ENCODE results near the gene TMEM232. TPM values are rescaled to one million over a fixed set of nuclear protein-coding genes. Genes with fewer than 3 reads are reported as not detected.
"Not testable (repeated sequence)": the region's sequence is repeated elsewhere in the genome, so short reads cannot be mapped to it uniquely, and the experiment has no call there.

The TMEM232 gene
- total and polyA plus RNA-seq, 8 donors: 0.68 to 3.5 (median 2.2) TPM

DNA sequence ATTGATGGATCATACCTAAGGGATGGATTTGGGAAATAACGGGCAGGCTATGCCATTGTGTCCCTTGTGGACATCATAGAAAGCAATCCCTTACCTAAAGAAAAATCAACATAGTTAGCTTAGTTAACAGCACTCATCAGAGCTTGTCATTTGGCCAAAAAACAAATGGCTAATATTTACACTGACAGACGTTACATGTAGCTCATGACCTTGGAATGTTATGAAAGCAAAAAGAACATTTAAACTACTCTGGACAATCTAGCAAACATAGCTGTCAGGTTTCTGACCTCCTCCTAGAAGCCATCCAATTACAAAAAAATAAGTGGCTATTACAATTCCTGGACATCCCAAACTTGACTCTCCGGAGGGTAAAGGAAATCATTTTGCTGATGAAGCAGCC lies 23.8 kb downstream of the TMEM232 start:
- H3K4me3 ChIP-seq: no peak overlapping the region
- H3K27me3 ChIP-seq: no peaks in the 10 kb centered on the region
- H3K9me3 ChIP-seq: no peaks in the 10 kb centered on the region
- no peak overlapping the region for H3K27ac ChIP-seq
- WGBS, 2 donors: 50 to 54% methylated on average over 3 of the region's 3 CpGs
- H3K4me1 ChIP-seq: peaks cover 0 to 11% (median 9%) of the 10 kb centered on the region in 3 donors
- H3K36me3 ChIP-seq: no peaks in the 10 kb centered on the region
- DNase-seq (no peak), FAIRE-seq (no peak), ATAC-seq (peak in 1 of 4 donors; percentile 14)
- TF ChIP-seq, protein P1, sequence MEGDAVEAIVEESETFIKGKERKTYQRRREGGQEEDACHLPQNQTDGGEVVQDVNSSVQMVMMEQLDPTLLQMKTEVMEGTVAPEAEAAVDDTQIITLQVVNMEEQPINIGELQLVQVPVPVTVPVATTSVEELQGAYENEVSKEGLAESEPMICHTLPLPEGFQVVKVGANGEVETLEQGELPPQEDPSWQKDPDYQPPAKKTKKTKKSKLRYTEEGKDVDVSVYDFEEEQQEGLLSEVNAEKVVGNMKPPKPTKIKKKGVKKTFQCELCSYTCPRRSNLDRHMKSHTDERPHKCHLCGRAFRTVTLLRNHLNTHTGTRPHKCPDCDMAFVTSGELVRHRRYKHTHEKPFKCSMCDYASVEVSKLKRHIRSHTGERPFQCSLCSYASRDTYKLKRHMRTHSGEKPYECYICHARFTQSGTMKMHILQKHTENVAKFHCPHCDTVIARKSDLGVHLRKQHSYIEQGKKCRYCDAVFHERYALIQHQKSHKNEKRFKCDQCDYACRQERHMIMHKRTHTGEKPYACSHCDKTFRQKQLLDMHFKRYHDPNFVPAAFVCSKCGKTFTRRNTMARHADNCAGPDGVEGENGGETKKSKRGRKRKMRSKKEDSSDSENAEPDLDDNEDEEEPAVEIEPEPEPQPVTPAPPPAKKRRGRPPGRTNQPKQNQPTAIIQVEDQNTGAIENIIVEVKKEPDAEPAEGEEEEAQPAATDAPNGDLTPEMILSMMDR (IDR thresholded peaks at IDR 0.05): no peak
- intact Hi-C loops (cut with DNase I): no loop called here

DNA sequence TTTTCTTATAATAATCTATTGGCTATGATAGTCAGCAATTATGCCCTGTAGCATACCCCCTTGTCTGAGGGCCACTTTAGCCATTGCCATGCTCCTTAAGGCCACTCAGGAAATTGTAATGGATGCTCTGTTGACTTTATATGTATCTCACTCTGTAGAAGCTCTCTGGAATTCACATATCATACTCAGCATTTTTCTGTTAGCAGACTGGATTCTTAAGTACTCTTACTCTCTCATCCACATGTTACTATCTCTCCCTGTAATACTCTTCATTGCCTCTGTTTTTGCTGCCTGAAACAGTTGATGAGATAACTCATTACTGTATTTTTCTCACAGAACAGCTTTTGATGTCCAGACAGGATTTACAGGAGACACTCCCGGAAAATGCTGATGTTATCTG lies 24.2 kb downstream of the TMEM232 start:
- no peak for FAIRE-seq
- TF ChIP-seq, protein P1 (IDR thresholded peaks at IDR 0.05): no peak

DNA sequence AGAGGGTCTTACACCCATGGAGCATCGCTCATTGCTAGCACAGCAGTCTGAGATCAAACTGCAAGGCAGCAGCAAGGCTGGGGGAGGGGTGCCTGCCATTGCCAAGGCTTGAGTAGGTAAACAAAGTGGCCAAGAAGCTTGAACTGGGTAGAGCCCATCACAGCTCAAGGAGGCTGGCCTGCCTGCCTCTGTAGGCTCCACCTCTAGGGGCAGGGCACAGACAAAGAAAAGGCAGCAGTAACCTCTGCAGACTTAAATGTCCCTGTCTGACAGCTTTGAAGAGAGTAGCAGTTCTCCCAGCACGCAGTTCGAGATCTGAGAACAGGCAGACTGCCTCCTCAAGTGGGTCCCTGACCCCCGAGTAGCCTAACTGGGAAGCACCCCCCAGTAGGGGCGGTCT lies 33.8 kb downstream of the TMEM232 start:
- 73 to 81% methylated on average over 5 of the region's 5 CpGs for WGBS, 2 donors
- H3K27ac ChIP-seq; FAIRE-seq; ATAC-seq; H3K36me3 ChIP-seq; DNase-seq; intact Hi-C loops (cut with DNase I); H3K4me1 ChIP-seq; H3K9me3 ChIP-seq; H3K27me3 ChIP-seq; H3K4me3 ChIP-seq: not testable (repeated sequence)

More for the DNA sequence above, 24.2 kb downstream of the TMEM232 start:
- no peak overlapping the region for H3K4me3 ChIP-seq
- WGBS, 2 donors: 66 to 73% methylated on average over 1 of the region's 1 CpG
- peaks cover 0 to 11% (median 9%) of the 10 kb centered on the region in 3 donors for H3K4me1 ChIP-seq
- no peak overlapping the region for H3K27ac ChIP-seq
- H3K27me3 ChIP-seq: no peaks in the 10 kb centered on the region
- no peaks in the 10 kb centered on the region for H3K9me3 ChIP-seq
- no peaks in the 10 kb centered on the region for H3K36me3 ChIP-seq
- ATAC-seq (no peak), DNase-seq (no peak)
- intact Hi-C loops (cut with DNase I): no loop called here

DNA sequence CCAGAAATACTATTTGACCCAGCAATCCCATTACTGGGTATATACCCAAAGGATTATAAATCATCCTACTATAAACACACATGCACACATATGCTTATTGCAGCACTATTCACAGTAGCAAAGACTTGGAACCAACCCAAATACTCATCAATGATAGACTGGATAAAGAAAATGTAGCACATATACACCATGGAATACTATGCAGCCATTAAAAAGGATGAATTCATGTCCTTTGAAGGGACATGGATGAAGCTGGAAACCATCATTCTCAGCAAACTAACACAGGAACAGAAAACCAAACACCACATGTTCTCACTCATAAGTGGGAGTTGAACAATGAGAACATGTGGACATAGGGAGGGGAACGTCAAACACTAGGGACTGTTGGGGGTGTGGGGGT lies 35.9 kb downstream of the TMEM232 start:
- DNase-seq; H3K27ac ChIP-seq; H3K9me3 ChIP-seq; H3K36me3 ChIP-seq; H3K4me3 ChIP-seq; ATAC-seq; H3K27me3 ChIP-seq; FAIRE-seq; intact Hi-C loops (cut with DNase I); H3K4me1 ChIP-seq: not testable (repeated sequence)
- WGBS, 2 donors: 95 to 96% methylated on average over 1 of the region's 1 CpG

DNA sequence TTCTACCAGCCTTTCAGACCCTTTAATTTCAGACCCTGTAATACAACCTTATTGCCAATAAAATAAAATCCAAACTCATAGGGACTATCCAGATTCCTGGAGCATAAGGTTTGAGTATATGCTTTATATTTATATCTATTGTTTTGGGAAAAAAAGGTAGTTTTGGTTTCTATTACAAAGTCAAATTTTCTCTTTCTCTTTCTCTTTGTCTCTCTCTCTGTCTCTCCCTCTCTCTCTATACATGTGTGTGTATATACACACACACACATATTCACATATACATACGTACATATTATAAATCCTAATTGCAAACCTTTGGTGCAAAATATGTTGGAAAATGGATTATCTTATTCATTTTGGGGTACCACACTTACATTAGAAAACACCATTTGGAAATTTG lies 39.0 kb downstream of the TMEM232 start:
- ATAC-seq: no peak
- Histone ChIP-seq H3K4me1 (no peaks in the 10 kb centered on the region), H3K27me3 (no peaks in the 10 kb centered on the region), H3K4me3 (no peak overlapping the region), H3K36me3 (no peaks in the 10 kb centered on the region), H3K9me3 (no peaks in the 10 kb centered on the region), H3K27ac (no peak overlapping the region)
- TF ChIP-seq, protein P1 (IDR thresholded peaks at IDR 0.05): no peak
- FAIRE-seq: no peak
- WGBS, 2 donors: 77 to 93% methylated on average over 1 of the region's 1 CpG
- intact Hi-C loops (cut with DNase I): no loop called here
- no peak for DNase-seq

DNA sequence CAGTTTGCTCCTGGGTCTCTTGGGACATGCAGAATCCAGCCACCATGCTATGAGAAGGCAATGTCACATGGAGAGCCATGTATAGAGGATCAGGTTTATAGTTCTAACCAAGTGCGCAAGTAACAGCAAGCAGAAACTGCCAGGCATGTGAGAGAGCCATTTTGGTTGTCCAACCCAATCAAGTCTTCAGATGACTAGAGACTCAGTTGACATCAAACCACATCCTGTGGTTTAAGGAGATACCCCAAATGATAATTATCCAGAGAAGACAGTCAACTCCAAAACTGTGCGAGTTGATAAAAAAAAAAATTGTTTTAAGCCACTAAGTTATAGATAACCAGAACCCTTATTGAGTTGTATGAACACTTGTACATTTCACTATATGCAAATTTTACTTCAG lies 40.2 kb downstream of the TMEM232 start:
- WGBS, 2 donors: 90 to 93% methylated on average over 2 of the region's 2 CpGs
- ATAC-seq: no peak
- FAIRE-seq: no peak
- H3K4me1 ChIP-seq: no peaks in the 10 kb centered on the region
- no peak overlapping the region for H3K4me3 ChIP-seq
- intact Hi-C loops (cut with DNase I): no loop called here
- no peak overlapping the region for H3K27ac ChIP-seq
- no peaks in the 10 kb centered on the region for H3K27me3 ChIP-seq
- H3K9me3 ChIP-seq: no peaks in the 10 kb centered on the region
- no peak for DNase-seq
- H3K36me3 ChIP-seq: no peaks in the 10 kb centered on the region
- TF ChIP-seq, protein P1 (IDR thresholded peaks at IDR 0.05): no peak

Measured in pancreas (tissue), 10 donors.